GM12878 (cell line): Measurements from ENCODE around the gene TMEM163. TPM values are rescaled to one million over a fixed set of nuclear protein-coding genes. Genes with fewer than 3 reads are reported as not detected.

Experiments used
- ATAC-seq: fragments of 200-7000 bp; cut with Tn5 transposase; 3 replicates; pipeline ENCODE4 v1.9.1; 2020; ENCODE audit warnings: mild to moderate bottlenecking, moderate library complexity
- BruUV-seq: library from RNA; stranded (reverse); fragments of 400-500 nt; replicated peaks from 2 replicates; lab custom pipeline; 2021; lab: Mats Ljungman, UMichigan
- CTCF ChIA-PET: fragments of 300-600 bp; sonication (Branson Sonifier 250); formaldehyde crosslinking; extraction: SDS; loops from one replicate; lab custom pipeline; 2021; ENCODE audit warnings: inconsistent platforms; lab: Yijun Ruan, JAX
- POLR2A ChIA-PET: fragments of 350-600 bp; formaldehyde crosslinking; extraction: SDS; loops from one replicate; lab custom pipeline; 2021; ENCODE audit warnings: inconsistent platforms; lab: Charles Lee
- RAD21 ChIA-PET: fragments of 300-600 bp; sonication (Branson Sonifier 250); formaldehyde crosslinking; loops from one replicate; lab custom pipeline; 2023; ENCODE audit warnings: antibody characterized with exemption; ENCODE audit not compliant: unreplicated experiment; lab: Charles Lee
- SMC1A ChIA-PET: fragments of 300-600 bp; sonication (Branson Sonifier 250); formaldehyde crosslinking; loops from one replicate; lab custom pipeline; 2023; ENCODE audit not compliant: unreplicated experiment, uncharacterized antibody; lab: Charles Lee
- DNase-seq: peaks from one replicate; pipeline ENCODE4 v3.0.0-alpha.2; 2011; ENCODE audit warnings: low read depth, low spot score
- FAIRE-seq: peaks from 3 replicates; lab custom pipeline; 2011; peaks lifted over from hg19 to GRCh38; lab: Jason Lieb, UNC
- H2AFZ ChIP-seq: 2 replicates; pipeline ENCODE4 v1.6.0; 2011; ENCODE audit warnings: low read depth, low read length, control low read depth; ENCODE audit not compliant: control insufficient read depth
- H3K27ac ChIP-seq: 2 replicates; pipeline ENCODE4 v1.5.1; 2011; ENCODE audit warnings: control low read depth; ENCODE audit not compliant: control insufficient read depth, insufficient read depth
- H3K27me3 ChIP-seq, 2 experiments: replicated peaks in 1 of 2; 2 replicates each; pipeline versions ENCODE4 v1.6.0 to v1.6.1; 2011; ENCODE audit warnings: low read length in 1 of 2; ENCODE audit not compliant: control insufficient read depth in 2 of 2, insufficient read depth in 2 of 2
- H3K36me3 ChIP-seq, 2 experiments: 2 replicates each; pipeline ENCODE4 v1.5.1; 2011; ENCODE audit warnings: low read length in 1 of 2; ENCODE audit not compliant: control insufficient read depth in 2 of 2, insufficient read depth in 2 of 2
- H3K4me1 ChIP-seq: 2 replicates; pipeline ENCODE4 v1.6.1; 2011; ENCODE audit warnings: mild to moderate bottlenecking, low read length, moderate library complexity, mixed read lengths; ENCODE audit not compliant: control insufficient read depth, insufficient read depth
- H3K4me2 ChIP-seq: 2 replicates; pipeline ENCODE4 v1.6.0; 2011; ENCODE audit warnings: control low read depth; ENCODE audit not compliant: control insufficient read depth, insufficient read depth
- H3K4me3 ChIP-seq: fragments of 200-600 bp; sonication (generic); 2 replicates; pipeline ENCODE4 v1.5.1; 2016
- H3K79me2 ChIP-seq: 2 replicates; pipeline ENCODE4 v1.6.0; 2011; ENCODE audit warnings: low read length; ENCODE audit not compliant: control insufficient read depth, insufficient read depth
- H3K9ac ChIP-seq: 2 replicates; pipeline ENCODE4 v1.8.0; 2011; ENCODE audit warnings: low read length, control low read depth, mixed read lengths; ENCODE audit not compliant: control insufficient read depth, insufficient read depth
- H3K9me3 ChIP-seq: replicated peaks from 3 replicates; pipeline ENCODE4 v1.5.1; 2011; ENCODE audit warnings: mild to moderate bottlenecking, low read length; ENCODE audit not compliant: control insufficient read depth, insufficient read depth
- H4K20me1 ChIP-seq: 2 replicates; pipeline ENCODE4 v1.6.0; 2011; ENCODE audit not compliant: control insufficient read depth, insufficient read depth
- BMI1 ChIP-seq: fragments of 450-650 bp; IDR thresholded peaks from 2 replicates; pipeline ENCODE4 v1.6.1; 2016; ENCODE audit warnings: mild to moderate bottlenecking, moderate library complexity, borderline replicate concordance
- JUNB ChIP-seq: IDR thresholded peaks from 2 replicates; pipeline ENCODE4 v1.6.1; 2016; ENCODE audit warnings: antibody characterized with exemption, mild to moderate bottlenecking
- TBL1XR1 ChIP-seq: IDR thresholded peaks from 2 replicates; pipeline ENCODE4 v1.6.1; 2012; ENCODE audit warnings: low read depth, low read length, improper control_type of control experiment
- ZNF217 ChIP-seq: fragments of 450-650 bp; IDR thresholded peaks from 2 replicates; pipeline ENCODE4 v1.6.1; 2017; ENCODE audit warnings: antibody characterized with exemption, mild to moderate bottlenecking
- WGBS: methylation state at CpG from one replicate; pipeline ENCODE4 v1.1.6; 2016; ENCODE audit warnings: low lambda C conversion rate; ENCODE audit not compliant: insufficient replicate concordance, insufficient coverage; ENCODE audit errors: missing lambda C conversion rate; 5-methylcytosine and 5-hydroxymethylcytosine counted together
- in situ Hi-C: fragments of 300-500 bp; cut with MboI; formaldehyde crosslinking; loops from 9 replicates; pipeline ENCODE4 v1.14.3; 2018; ENCODE audit warnings: mixed read lengths
- intact Hi-C: fragments of 100-400 bp; cut with micrococcal nuclease; formaldehyde crosslinking; loops from one replicate; pipeline ENCODE4 v1.14.2; 2022; ENCODE audit not compliant: unreplicated experiment
- polyA plus RNA-seq, 11 experiments: library from polyadenylated mRNA; depleted of rRNA in 4 of 11; unstranded in 6 of 11; stranded (reverse) in 5 of 11; fragments of >200 nt; fragmentation: Nextera tagmentation in 4 of 11; fragmentation: Illumina TruSeq in 1 of 11; extraction: Ambion mirVana in 4 of 11; extraction: Trizol in 1 of 11; gene quantifications; 1 replicate in 1 of 11; 2 replicates in 10 of 11; pipeline versions ENCODE4 v1.2.1 to v1.2.3, GENCODE V29; 2011 to 2016; ENCODE audit warnings: inconsistent platforms in 2 of 11, missing spikeins in 2 of 11, low read depth in 1 of 11
- total RNA-seq, 4 experiments: library from RNA; depleted of rRNA in 3 of 4; stranded (reverse); fragments of >200 nt in 3 of 4; fragmentation: Illumina TruSeq in 1 of 4; extraction: Trizol in 1 of 4; gene quantifications; 2 replicates each; pipeline versions ENCODE4 v1.2.1 to v1.2.3, GENCODE V29; 2013 to 2021
- TF ChIP-seq, protein P1 (sequence below): fragments of 450-650 bp; IDR thresholded peaks from 2 replicates; pipeline ENCODE4 v1.6.1; 2018; ENCODE audit warnings: mild to moderate bottlenecking, low read depth, moderate library complexity; ENCODE audit not compliant: partially characterized antibody

Gene TMEM163
- total and polyA plus RNA-seq, 10 of the 15 experiments (the other 5 are each of a cell fraction or from before 2014, with no cell fraction given), result 0.05 to 0.11 (median 0.07) TPM; not detected in 4

- ChIA-PET RAD21 (no interaction called here), SMC1A (interaction anchor here (1.7 kb wide), 1 partner anchor 300 kb away, joined by 6 read pairs; no protein-coding TSS in a partner anchor), CTCF (interaction anchor here (0.6 to 3.7 kb wide), 6 partner anchors 14 to 531 kb away, joined by 3 to 24 read pairs (median 4); no protein-coding TSS in a partner anchor), POLR2A (interaction anchor here (1.3 kb wide), 1 partner anchor 156 kb away, joined by 3 read pairs; no protein-coding TSS in a partner anchor)
- Histone ChIP-seq H3K4me2 (no peak overlapping the region), H3K27ac (no peak overlapping the region), H3K4me1 (no peaks in the 10 kb centered on the region), H2AFZ (no peak overlapping the region), H3K36me3 (peaks cover 5 to 24% of the 10 kb centered on the region in 2 experiments), H3K9me3 (no peaks in the 10 kb centered on the region), H3K9ac (no peak overlapping the region), H3K4me3 (no peak overlapping the region), H3K79me2 (no peaks in the 10 kb centered on the region), H3K27me3 (no peaks in the 10 kb centered on the region), H4K20me1 (no peaks in the 10 kb centered on the region)
- 98% methylated on average over 5 of the region's 5 CpGs for WGBS
- intact Hi-C loops (no loop called here), in situ Hi-C loops (no loop called here)
- FAIRE-seq (no peak), DNase-seq (no peak), ATAC-seq (no peak)
- no TSS peak for BruUV-seq
- no peak for TF ChIP-seq TBL1XR1
- no peak for TF ChIP-seq ZNF217
- TF ChIP-seq JUNB, result no peak
- TF ChIP-seq BMI1, result no peak
- TF ChIP-seq, protein P1, sequence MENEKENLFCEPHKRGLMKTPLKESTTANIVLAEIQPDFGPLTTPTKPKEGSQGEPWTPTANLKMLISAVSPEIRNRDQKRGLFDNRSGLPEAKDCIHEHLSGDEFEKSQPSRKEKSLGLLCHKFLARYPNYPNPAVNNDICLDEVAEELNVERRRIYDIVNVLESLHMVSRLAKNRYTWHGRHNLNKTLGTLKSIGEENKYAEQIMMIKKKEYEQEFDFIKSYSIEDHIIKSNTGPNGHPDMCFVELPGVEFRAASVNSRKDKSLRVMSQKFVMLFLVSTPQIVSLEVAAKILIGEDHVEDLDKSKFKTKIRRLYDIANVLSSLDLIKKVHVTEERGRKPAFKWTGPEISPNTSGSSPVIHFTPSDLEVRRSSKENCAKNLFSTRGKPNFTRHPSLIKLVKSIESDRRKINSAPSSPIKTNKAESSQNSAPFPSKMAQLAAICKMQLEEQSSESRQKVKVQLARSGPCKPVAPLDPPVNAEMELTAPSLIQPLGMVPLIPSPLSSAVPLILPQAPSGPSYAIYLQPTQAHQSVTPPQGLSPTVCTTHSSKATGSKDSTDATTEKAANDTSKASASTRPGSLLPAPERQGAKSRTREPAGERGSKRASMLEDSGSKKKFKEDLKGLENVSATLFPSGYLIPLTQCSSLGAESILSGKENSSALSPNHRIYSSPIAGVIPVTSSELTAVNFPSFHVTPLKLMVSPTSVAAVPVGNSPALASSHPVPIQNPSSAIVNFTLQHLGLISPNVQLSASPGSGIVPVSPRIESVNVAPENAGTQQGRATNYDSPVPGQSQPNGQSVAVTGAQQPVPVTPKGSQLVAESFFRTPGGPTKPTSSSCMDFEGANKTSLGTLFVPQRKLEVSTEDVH, result no peak
Observed at GRCh38 chr2:134417968-134418582, 300.7 kb downstream of the TMEM163 start.
